ENCODE results near the gene NDRG3. TPM values are rescaled to one million over a fixed set of nuclear protein-coding genes. Genes with fewer than 3 reads are reported as not detected.
"Not testable (repeated sequence)": the region's sequence is repeated elsewhere in the genome, so short reads cannot be mapped to it uniquely, and the experiment has no call there.

NDRG3 gene
- total and polyA plus RNA-seq, 4 experiments from 2014 or later, result 36.1 to 73.4 (median 44.7) TPM

- POLR2A ChIA-PET (ENCODE audit: partially characterized antibody), result no interaction called here
- Histone ChIP-seq H3K36me3 (ENCODE audit: insufficient read depth, low read length) (no peaks in the 10 kb centered on the region), H3K27me3 (ENCODE audit: insufficient read depth, low read length) (no peaks in the 10 kb centered on the region), H3K9me3 (ENCODE audit: control insufficient read depth in 1 of 2, low read length in 2 of 2) (no peaks in the 10 kb centered on the region), H3K27ac (ENCODE audit: low read depth, low read length) (no peak overlapping the region), H3K4me3 (ENCODE audit: low read length in 2 of 2) (no peak overlapping the region), H3K4me1 (ENCODE audit: insufficient read depth, low read length) (no peaks in the 10 kb centered on the region)
- peak overlapping the region in 1 of 7 donors; percentile 26 for H3K27ac Mint-ChIP-seq
- DNase-seq, result no peak
- H3K4me1 Mint-ChIP-seq, result peaks cover 0 to 9% (median under 1%) of the 10 kb centered on the region in 4 donors
- H3K4me3 Mint-ChIP-seq, result no peak overlapping the region
- peaks cover 2 to 20% of the 10 kb centered on the region in 2 donors for H3K36me3 Mint-ChIP-seq
- H3K27me3 Mint-ChIP-seq, result no peaks in the 10 kb centered on the region
- intact Hi-C loops (cut with micrococcal nuclease), result no loop called here
- H3K9me3 Mint-ChIP-seq, result no peaks in the 10 kb centered on the region
- CTCF ChIA-PET (ENCODE audit: partially characterized antibody), result interaction anchor here (1.8 kb wide), 1 partner anchor 100 kb away, joined by 4 read pairs; no protein-coding TSS in a partner anchor
These were observed 36.8 kb downstream of the NDRG3 start for GRCh38 chr20:36709126-36709525.

- ChIA-PET POLR2A (ENCODE audit: partially characterized antibody) (no interaction called here), CTCF (ENCODE audit: partially characterized antibody) (no interaction called here)
- Mint-ChIP-seq H3K9me3 (no peaks in the 10 kb centered on the region), H3K36me3 (peaks cover 7 to 29% of the 10 kb centered on the region in 2 donors), H3K4me1 (peaks cover 0 to 5% (median under 1%) of the 10 kb centered on the region in 4 donors), H3K27me3 (no peaks in the 10 kb centered on the region), H3K27ac (no peak overlapping the region), H3K4me3 (no peak overlapping the region)
- H3K27ac ChIP-seq (ENCODE audit: low read depth, low read length), result no peak overlapping the region
- DNase-seq, result no peak
- no peaks in the 10 kb centered on the region for H3K9me3 ChIP-seq (ENCODE audit: control insufficient read depth in 1 of 2, low read length in 2 of 2)
- H3K4me1 ChIP-seq (ENCODE audit: insufficient read depth, low read length), result no peaks in the 10 kb centered on the region
- no peak overlapping the region for H3K4me3 ChIP-seq (ENCODE audit: low read length in 2 of 2)
- intact Hi-C loops (cut with micrococcal nuclease), result no loop called here
- no peaks in the 10 kb centered on the region for H3K36me3 ChIP-seq (ENCODE audit: insufficient read depth, low read length)
- no peaks in the 10 kb centered on the region for H3K27me3 ChIP-seq (ENCODE audit: insufficient read depth, low read length)
These were observed 42.4 kb downstream of the NDRG3 start for GRCh38 chr20:36703530-36703929.

GRCh38 chr20:36700438-36700837 lies 45.5 kb downstream of the NDRG3 start:
- no peaks in the 10 kb centered on the region for H3K4me1 ChIP-seq (ENCODE audit: insufficient read depth, low read length)
- no peak overlapping the region for H3K27ac ChIP-seq (ENCODE audit: low read depth, low read length)
- H3K4me3 ChIP-seq (ENCODE audit: low read length in 2 of 2), result no peak overlapping the region
- CTCF ChIA-PET (ENCODE audit: partially characterized antibody), result no interaction called here
- no peaks in the 10 kb centered on the region for H3K9me3 Mint-ChIP-seq
- DNase-seq, result no peak
- peaks cover 7 to 27% of the 10 kb centered on the region in 2 donors for H3K36me3 Mint-ChIP-seq
- intact Hi-C loops (cut with micrococcal nuclease), result no loop called here
- H3K4me1 Mint-ChIP-seq, result peaks cover 0 to 1% (median 0%) of the 10 kb centered on the region in 4 donors
- POLR2A ChIA-PET (ENCODE audit: partially characterized antibody), result no interaction called here
- no peaks in the 10 kb centered on the region for H3K27me3 ChIP-seq (ENCODE audit: insufficient read depth, low read length)
- H3K9me3 ChIP-seq (ENCODE audit: control insufficient read depth in 1 of 2, low read length in 2 of 2), result no peaks in the 10 kb centered on the region
- H3K27ac Mint-ChIP-seq, result peak overlapping the region in 1 of 7 donors; percentile 1
- no peaks in the 10 kb centered on the region for H3K36me3 ChIP-seq (ENCODE audit: insufficient read depth, low read length)
- no peaks in the 10 kb centered on the region for H3K27me3 Mint-ChIP-seq
- no peak overlapping the region for H3K4me3 Mint-ChIP-seq

- H3K4me3 ChIP-seq (ENCODE audit: low read length in 2 of 2); H3K27me3 ChIP-seq (ENCODE audit: insufficient read depth, low read length); H3K4me3 Mint-ChIP-seq; H3K27me3 Mint-ChIP-seq; H3K9me3 Mint-ChIP-seq; H3K27ac Mint-ChIP-seq; H3K4me1 ChIP-seq (ENCODE audit: insufficient read depth, low read length); H3K9me3 ChIP-seq (ENCODE audit: control insufficient read depth in 1 of 2, low read length in 2 of 2); H3K36me3 ChIP-seq (ENCODE audit: insufficient read depth, low read length); H3K27ac ChIP-seq (ENCODE audit: low read depth, low read length); POLR2A ChIA-PET (ENCODE audit: partially characterized antibody); CTCF ChIA-PET (ENCODE audit: partially characterized antibody); H3K4me1 Mint-ChIP-seq; DNase-seq; intact Hi-C loops (cut with micrococcal nuclease): not testable (repeated sequence)
- peaks cover 5 to 29% of the 10 kb centered on the region in 2 donors for H3K36me3 Mint-ChIP-seq
These were observed 50.4 kb downstream of the NDRG3 start for GRCh38 chr20:36695467-36695866.

GRCh38 chr20:36688630-36689029 lies 57.3 kb downstream of the NDRG3 start:
- intact Hi-C loops (cut with micrococcal nuclease), result no loop called here
- Histone ChIP-seq H3K27me3 (ENCODE audit: insufficient read depth, low read length) (no peaks in the 10 kb centered on the region), H3K9me3 (ENCODE audit: control insufficient read depth in 1 of 2, low read length in 2 of 2) (no peaks in the 10 kb centered on the region), H3K4me1 (ENCODE audit: insufficient read depth, low read length) (no peaks in the 10 kb centered on the region), H3K4me3 (ENCODE audit: low read length in 2 of 2) (no peak overlapping the region), H3K36me3 (ENCODE audit: insufficient read depth, low read length) (peaks cover 10% of the 10 kb centered on the region), H3K27ac (ENCODE audit: low read depth, low read length) (no peak overlapping the region)
- H3K36me3 Mint-ChIP-seq, result peaks cover 20 to 30% of the 10 kb centered on the region in 2 donors
- CTCF ChIA-PET (ENCODE audit: partially characterized antibody), result interaction anchor here (1.2 kb wide), 1 partner anchor 66 kb away, joined by 4 read pairs; no protein-coding TSS in a partner anchor
- POLR2A ChIA-PET (ENCODE audit: partially characterized antibody), result no interaction called here
- peaks cover 0 to 1% (median 0%) of the 10 kb centered on the region in 8 donors for H3K9me3 Mint-ChIP-seq
- H3K27ac Mint-ChIP-seq, result no peak overlapping the region
- H3K4me3 Mint-ChIP-seq, result no peak overlapping the region
- no peaks in the 10 kb centered on the region for H3K4me1 Mint-ChIP-seq
- no peaks in the 10 kb centered on the region for H3K27me3 Mint-ChIP-seq
- DNase-seq, result no peak

- DNase-seq, result no peak
- Mint-ChIP-seq H3K27ac (peak overlapping the region in 1 of 7 donors; percentile 4), H3K4me1 (no peaks in the 10 kb centered on the region), H3K4me3 (no peak overlapping the region), H3K9me3 (peaks cover 0 to 1% (median 0%) of the 10 kb centered on the region in 8 donors), H3K36me3 (peaks cover 20 to 31% of the 10 kb centered on the region in 2 donors), H3K27me3 (no peaks in the 10 kb centered on the region)
- intact Hi-C loops (cut with micrococcal nuclease), result no loop called here
- H3K4me1 ChIP-seq (ENCODE audit: insufficient read depth, low read length), result no peaks in the 10 kb centered on the region
- H3K27me3 ChIP-seq (ENCODE audit: insufficient read depth, low read length), result no peaks in the 10 kb centered on the region
- H3K4me3 ChIP-seq (ENCODE audit: low read length in 2 of 2), result no peak overlapping the region
- POLR2A ChIA-PET (ENCODE audit: partially characterized antibody), result no interaction called here
- CTCF ChIA-PET (ENCODE audit: partially characterized antibody), result no interaction called here
- H3K36me3 ChIP-seq (ENCODE audit: insufficient read depth, low read length), result peaks cover 10% of the 10 kb centered on the region
- no peak overlapping the region for H3K27ac ChIP-seq (ENCODE audit: low read depth, low read length)
- no peaks in the 10 kb centered on the region for H3K9me3 ChIP-seq (ENCODE audit: control insufficient read depth in 1 of 2, low read length in 2 of 2)
These were observed 58.0 kb downstream of the NDRG3 start for GRCh38 chr20:36687850-36688249.

GRCh38 chr20:36686944-36687343 lies 58.9 kb downstream of the NDRG3 start:
- H3K9me3 Mint-ChIP-seq, result peaks cover 0 to 1% (median 0%) of the 10 kb centered on the region in 8 donors

GRCh38 chr20:36686504-36686903 lies 59.4 kb downstream of the NDRG3 start:
- no peaks in the 10 kb centered on the region for H3K4me1 ChIP-seq (ENCODE audit: insufficient read depth, low read length)
- intact Hi-C loops (cut with micrococcal nuclease), result no loop called here
- H3K27ac ChIP-seq (ENCODE audit: low read depth, low read length), result no peak overlapping the region
- no peak overlapping the region for H3K4me3 ChIP-seq (ENCODE audit: low read length in 2 of 2)
- CTCF ChIA-PET (ENCODE audit: partially characterized antibody), result no interaction called here
- Mint-ChIP-seq H3K36me3 (peaks cover 28 to 39% of the 10 kb centered on the region in 2 donors), H3K4me1 (no peaks in the 10 kb centered on the region), H3K27me3 (no peaks in the 10 kb centered on the region), H3K4me3 (no peak overlapping the region), H3K27ac (peak overlapping the region in 1 of 7 donors; percentile 57), H3K9me3 (no peaks in the 10 kb centered on the region)
- no peak for DNase-seq
- no peaks in the 10 kb centered on the region for H3K9me3 ChIP-seq (ENCODE audit: control insufficient read depth in 1 of 2, low read length in 2 of 2)
- POLR2A ChIA-PET (ENCODE audit: partially characterized antibody), result no interaction called here
- H3K27me3 ChIP-seq (ENCODE audit: insufficient read depth, low read length), result no peaks in the 10 kb centered on the region
- H3K36me3 ChIP-seq (ENCODE audit: insufficient read depth, low read length), result peaks cover 10% of the 10 kb centered on the region

More at GRCh38 chr20:36686944-36687343, 58.9 kb downstream of the NDRG3 start:
- Histone ChIP-seq H3K4me1 (ENCODE audit: insufficient read depth, low read length) (no peaks in the 10 kb centered on the region), H3K27ac (ENCODE audit: low read depth, low read length) (no peak overlapping the region), H3K9me3 (ENCODE audit: control insufficient read depth in 1 of 2, low read length in 2 of 2) (no peaks in the 10 kb centered on the region), H3K27me3 (ENCODE audit: insufficient read depth, low read length) (no peaks in the 10 kb centered on the region), H3K36me3 (ENCODE audit: insufficient read depth, low read length) (peaks cover 10% of the 10 kb centered on the region), H3K4me3 (ENCODE audit: low read length in 2 of 2) (no peak overlapping the region)
- POLR2A ChIA-PET (ENCODE audit: partially characterized antibody), result no interaction called here
- intact Hi-C loops (cut with micrococcal nuclease), result no loop called here
- no peak for DNase-seq
- no peaks in the 10 kb centered on the region for H3K27me3 Mint-ChIP-seq
- H3K4me1 Mint-ChIP-seq, result no peaks in the 10 kb centered on the region
- H3K4me3 Mint-ChIP-seq, result no peak overlapping the region
- peak overlapping the region in 1 of 7 donors; percentile 20 for H3K27ac Mint-ChIP-seq
- peaks cover 26 to 39% of the 10 kb centered on the region in 2 donors for H3K36me3 Mint-ChIP-seq
- CTCF ChIA-PET (ENCODE audit: partially characterized antibody), result no interaction called here
